Left cardiac atrium (tissue), 4 donors: Measurements from ENCODE around the gene GPR183. TPM values are rescaled to one million over a fixed set of nuclear protein-coding genes. Genes with fewer than 3 reads are reported as not detected.
A peak's percentile ranks its signal among the peaks of the same experiment; 100 is the strongest.

Experiments
- ATAC-seq, 2 donors: fragments of 200-7000 bp; cut with Tn5 transposase; one replicate each; pipeline ENCODE4 v1.9.1; 2020; ENCODE audit warnings: mild to moderate bottlenecking in 2 of 2, moderate library complexity in 2 of 2
- DNase-seq: peaks from one replicate; pipeline ENCODE4 v3.0.0-alpha.2; 2020
- intact Hi-C, 2 donors: fragments of 100-400 bp; cut with DNase I; formaldehyde crosslinking; loops; one replicate each; pipeline versions ENCODE4 v1.14.1 to v1.15.1; 2022 to 2023
- total RNA-seq, 2 donors: library from RNA; stranded (reverse); fragmentation: NEBNext Ultra II Directional; extraction: Animal tissue kit (Norgen Biotek cat#: 25700); gene quantifications; one replicate each; pipeline ENCODE4 v1.2.1, GENCODE V29; 2021
- donor health status: DM: no; HTN: yes; CAD: no.
- donor health status: DM: no; HTN: yes; CAD: no; lungs with severe emphysema.
- donor health status: DM: yes; HTN: yes; CAD: no.
- donor health status: Dilated cardiomyopathy.

The GPR183 gene
- total RNA-seq, 2 donors from 2014 or later: 6.0 to 14.8 TPM

DNA sequence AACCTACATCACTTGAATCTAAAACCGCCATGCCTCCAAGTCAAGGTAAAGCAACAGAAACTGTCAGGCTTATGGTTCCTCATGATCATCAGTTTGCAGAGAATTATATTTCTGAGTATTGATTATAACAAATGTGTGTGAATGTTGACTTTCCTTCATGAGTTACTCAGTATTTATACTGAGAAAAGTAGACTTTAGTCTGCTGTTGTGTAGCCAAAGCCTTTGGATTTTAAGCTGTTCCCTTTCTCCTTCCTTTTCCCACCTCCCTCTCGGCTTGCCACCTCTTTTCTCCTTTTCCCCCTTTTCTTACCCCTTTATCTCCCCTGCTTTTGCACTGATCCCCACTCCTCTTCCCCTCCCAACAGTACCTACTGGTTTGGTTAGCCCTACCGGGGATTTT, 28.4 kb downstream of the GPR183 start:
- ATAC-seq: no peak
- DNase-seq: no peak
- intact Hi-C loops: no loop called here

DNA sequence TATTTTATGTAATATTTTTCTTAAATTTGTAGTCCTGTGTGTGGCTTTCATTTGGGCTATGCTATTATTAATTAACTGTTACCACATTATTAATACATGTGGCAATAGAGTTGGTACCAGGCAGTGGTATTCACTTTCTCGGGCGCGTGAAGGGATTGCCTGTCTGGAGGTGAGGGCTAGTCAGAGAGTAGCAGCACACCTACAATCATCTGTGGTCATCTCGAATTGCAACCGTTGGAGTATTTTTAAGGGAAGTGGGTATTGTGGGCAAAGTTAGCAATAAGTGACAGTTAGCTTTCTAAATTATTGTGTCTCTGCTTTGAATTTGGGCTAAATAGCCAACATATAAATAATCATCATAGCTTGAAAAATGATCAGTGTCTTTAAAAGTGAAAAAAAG, 29.0 kb downstream of the GPR183 start:
- intact Hi-C loops: no loop called here
- DNase-seq: no peak
- no peak for ATAC-seq

DNA sequence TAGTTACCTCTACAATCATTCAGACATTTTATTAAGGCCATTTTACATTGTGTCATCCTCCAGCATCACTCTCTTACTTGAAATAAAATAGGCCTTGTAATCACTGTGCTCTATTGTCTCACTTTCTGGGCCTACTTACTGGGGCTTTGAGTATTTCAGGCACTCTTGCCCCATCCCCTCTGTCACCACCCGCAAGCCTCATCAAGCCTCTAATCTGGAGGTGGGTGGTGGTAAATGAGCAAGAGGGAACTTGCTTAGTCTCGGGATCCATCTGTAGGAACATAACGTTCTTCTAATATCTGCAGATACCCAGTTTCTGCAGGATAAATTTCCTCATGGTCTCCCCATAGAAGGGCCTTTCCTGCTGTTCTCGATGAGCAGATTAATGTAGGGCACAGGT, 29.6 kb downstream of the GPR183 start:
- intact Hi-C loops: no loop called here
- ATAC-seq (no peak), DNase-seq (no peak)

DNA sequence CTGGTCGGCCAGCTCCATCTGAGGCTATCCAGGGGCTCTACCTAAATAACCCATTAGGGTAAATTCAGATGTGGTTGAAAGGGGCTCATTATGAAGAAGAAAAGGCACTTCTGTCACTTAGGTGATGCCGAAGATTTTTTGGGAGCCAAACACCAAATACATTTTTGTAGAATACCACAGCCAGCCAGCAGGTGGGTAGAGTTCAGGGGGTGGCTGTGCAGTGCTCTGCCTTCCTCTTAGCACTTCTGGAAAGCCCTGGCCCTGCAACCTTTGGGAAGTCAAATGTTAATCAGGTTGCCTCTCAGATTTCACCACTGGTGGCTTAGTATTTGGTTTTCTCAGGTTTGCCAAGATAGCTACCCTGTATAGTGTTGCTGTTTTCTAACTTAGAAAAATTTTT, 30.5 kb downstream of the GPR183 start:
- intact Hi-C loops: no loop called here
- ATAC-seq (no peak), DNase-seq (no peak)

DNA sequence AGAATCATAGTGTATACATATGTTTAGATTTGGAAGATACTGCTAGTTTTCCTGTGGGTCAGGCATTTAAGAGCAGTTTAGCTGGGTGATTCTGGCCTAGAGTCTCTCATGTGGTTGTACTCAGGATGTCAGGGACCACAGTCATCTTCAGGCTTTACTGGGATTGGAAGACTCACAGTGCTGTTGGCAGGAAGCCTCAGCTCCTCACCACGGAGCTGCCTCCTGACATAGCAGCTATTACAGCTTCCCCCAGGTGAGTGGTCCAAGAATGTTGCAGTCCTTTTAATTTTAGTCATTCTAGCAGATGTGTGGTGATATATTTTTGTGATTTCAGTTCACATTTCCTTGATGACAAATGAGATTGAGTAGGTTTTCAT, 32.1 kb downstream of the GPR183 start:
- DNase-seq: no peak
- intact Hi-C loops: no loop called here
- ATAC-seq: peak in 1 of 2 donors; percentile 42

DNA sequence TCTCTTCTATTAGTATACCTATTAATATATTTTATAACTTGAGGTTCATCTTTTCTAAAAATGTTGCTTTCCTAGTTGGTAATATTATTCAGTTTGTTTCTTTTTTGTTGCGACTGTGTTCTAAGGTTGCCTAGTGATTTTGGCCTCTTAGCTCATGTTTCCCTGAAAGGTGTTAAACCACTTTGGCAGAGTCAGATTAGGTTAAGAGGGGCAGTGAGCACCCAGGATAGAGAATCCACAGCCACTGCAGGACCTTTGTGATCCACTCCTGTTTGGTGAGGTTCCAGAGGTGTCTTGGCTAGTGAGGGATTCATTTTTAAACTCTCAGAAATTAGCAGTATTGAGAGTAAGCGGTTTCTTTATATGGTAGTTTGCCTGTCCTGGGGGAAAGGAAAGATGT, 34.1 kb downstream of the GPR183 start:
- intact Hi-C loops: loop anchor here in 1 of 2 donors (5.0 kb wide), 1 partner anchor 94 kb away; no protein-coding TSS in a partner anchor
- peak; percentile 41 to 64 for ATAC-seq
- no peak for DNase-seq

DNA sequence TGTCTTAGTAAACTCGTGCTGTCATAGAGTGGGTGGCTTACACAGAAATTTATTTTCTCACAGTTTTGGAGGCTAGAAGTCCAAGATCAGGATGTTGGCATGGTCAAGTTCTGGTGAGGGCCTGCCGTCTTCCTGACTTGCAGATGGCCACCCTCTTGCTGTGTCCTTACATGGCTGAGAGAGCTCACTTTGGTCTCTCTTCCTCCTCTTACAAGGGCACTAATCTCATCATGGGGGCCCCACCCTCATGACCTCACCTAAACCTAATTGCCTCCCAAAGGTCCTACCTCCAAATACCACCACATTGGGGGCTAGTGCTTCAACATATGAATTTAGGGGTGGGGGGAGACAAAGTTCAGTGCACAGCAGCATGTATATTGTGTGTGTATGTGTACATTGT, 34.7 kb downstream of the GPR183 start:
- ATAC-seq (no peak), DNase-seq (no peak)
- intact Hi-C loops: loop anchor here in 1 of 2 donors (5.0 kb wide), 1 partner anchor 95 kb away; no protein-coding TSS in a partner anchor

DNA sequence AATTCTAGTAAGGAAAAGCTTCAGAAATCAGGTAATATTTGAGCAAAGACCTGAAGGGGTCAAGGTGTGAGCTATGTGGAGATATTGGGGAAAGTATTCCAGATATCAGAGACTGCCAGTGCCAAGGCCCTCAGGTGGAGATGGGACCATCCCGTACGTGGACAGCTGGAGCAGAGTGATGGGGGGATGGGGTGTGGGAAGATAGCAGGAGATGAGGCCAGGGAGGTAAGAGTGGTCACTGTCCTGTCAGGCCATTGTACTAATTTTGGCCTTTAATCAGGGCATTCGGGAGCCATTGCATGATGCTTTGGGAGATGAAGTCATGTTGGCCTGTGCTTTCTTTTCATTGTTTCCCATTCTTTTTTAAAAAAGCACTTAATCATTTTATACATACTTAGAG, 36.0 kb downstream of the GPR183 start:
- ATAC-seq (no peak), DNase-seq (no peak)
- intact Hi-C loops: loop anchor here in 1 of 2 donors (5.0 kb wide), 1 partner anchor 96 kb away; no protein-coding TSS in a partner anchor

DNA sequence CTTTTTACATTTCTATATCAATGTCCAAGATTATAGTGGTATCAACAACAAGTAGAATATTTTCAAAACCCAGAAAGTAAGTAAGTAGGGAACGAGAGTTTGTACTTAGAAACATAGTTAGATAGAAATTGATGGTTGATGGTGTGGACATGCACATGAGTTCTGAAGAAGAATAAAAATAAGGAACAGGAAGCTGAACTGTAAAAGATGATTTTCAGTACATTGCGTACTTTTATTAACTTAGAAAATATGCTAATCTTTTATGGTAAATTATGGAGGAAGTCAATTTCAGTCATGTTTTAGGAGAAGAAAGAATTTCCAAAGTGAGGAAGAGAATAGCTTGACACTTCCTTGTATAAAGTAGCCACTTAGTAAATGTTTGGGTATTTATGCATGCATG, 36.7 kb downstream of the GPR183 start:
- intact Hi-C loops: loop anchor here in 1 of 2 donors (5.0 kb wide), 1 partner anchor 97 kb away; no protein-coding TSS in a partner anchor
- ATAC-seq (no peak), DNase-seq (no peak)

DNA sequence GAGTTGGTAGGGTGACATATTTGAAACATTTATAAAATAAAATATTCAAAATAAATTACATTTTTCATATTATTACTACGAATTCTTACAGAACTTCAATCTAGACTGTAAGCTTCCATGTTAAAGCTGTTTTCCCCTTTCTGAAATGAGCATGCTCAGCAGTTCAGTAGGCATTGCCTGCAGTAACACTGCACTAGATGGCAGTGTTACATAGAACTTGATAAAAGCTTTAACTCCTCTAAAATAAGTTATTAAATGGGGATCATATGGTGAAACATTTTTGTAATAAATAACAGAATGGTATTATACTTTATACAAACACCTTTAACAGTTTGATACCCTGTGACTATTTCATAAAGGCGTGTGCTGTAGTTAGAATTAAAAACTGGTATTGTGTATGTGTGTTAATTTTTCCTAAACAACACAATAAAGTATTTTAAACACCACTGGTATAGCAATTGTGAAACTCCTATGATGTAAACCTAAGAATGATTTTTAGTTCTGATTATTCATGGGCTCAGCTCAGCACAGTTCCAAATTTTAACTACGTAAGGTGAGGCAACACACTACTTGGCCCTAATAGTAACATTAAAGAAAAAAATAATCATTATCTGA, 37.5 kb downstream of the GPR183 start:
- ATAC-seq (peak; percentile 64 to 73), DNase-seq (no peak)
- intact Hi-C loops: loop anchor here (1.0 to 5.0 kb wide), 3 partner anchors 98 to 168 kb away; no protein-coding TSS in a partner anchor

DNA sequence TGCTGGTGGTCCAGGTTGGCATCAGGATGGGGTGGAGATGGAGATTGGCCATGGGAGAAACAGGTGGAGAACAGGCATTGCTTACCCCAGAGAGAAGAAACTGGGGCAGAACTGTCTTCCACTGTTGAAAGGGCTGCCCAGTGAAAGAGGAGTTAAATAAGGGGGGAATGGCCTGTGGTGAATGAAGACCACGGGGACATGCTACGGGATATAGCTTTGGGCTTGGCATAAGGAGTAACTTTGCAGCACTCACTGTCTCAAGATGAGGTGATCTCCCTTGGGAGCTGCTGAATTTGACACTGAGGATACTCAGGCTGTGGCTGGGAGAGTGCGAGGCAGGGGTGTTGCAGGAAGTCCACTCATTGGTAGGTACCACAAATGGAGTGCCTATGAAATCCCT, 38.4 kb downstream of the GPR183 start:
- DNase-seq (no peak), ATAC-seq (no peak)
- intact Hi-C loops: loop anchor here (1.0 to 5.0 kb wide), 2 partner anchors 168 kb away; no protein-coding TSS in a partner anchor

DNA sequence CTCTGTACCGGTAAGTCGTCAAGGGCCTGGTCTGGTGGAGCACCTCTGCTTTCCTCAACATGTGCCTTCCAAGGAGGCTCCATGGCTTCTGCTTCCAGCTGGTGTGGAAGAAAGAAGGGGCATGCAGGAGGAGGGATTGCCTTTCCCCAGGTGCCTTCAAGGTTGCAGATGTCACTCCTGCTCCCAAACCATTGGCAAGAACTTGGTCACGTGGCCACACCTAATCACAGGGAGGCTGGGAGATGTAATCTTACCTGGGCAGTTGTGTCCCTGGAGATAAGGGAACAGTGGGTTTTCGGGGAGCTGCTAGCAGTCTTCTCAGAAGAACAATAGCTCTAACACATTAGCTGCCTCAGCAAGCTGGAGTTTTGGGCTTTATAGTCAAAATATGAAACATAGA, 39.3 kb downstream of the GPR183 start:
- DNase-seq: no peak
- intact Hi-C loops: loop anchor here in 1 of 2 donors (2.0 to 5.0 kb wide), 2 partner anchors 91 to 169 kb away; no protein-coding TSS in a partner anchor
- ATAC-seq: no peak

DNA sequence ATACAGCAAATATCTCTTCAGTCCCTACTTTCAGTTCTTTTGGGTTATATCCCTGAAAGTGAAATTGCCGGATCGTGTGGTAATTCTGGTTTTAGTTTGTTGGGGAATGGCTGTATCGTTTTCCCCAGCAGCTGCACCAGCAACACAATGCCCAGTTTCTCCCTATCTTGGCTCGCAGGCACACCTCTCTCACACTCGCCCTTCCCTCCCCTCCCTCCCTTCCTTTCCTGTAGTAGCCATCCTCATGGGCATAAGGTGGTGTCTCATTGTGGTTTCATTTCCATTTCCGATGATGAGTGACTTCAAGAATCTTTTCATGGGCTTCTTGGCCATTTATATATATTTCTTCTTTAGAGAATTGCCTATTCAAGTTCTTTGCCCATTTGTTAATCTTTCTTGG, 40.4 kb downstream of the GPR183 start:
- intact Hi-C loops: loop anchor here in 1 of 2 donors (2.0 to 5.0 kb wide), 2 partner anchors 90 to 170 kb away; no protein-coding TSS in a partner anchor
- DNase-seq (no peak), ATAC-seq (no peak)

DNA sequence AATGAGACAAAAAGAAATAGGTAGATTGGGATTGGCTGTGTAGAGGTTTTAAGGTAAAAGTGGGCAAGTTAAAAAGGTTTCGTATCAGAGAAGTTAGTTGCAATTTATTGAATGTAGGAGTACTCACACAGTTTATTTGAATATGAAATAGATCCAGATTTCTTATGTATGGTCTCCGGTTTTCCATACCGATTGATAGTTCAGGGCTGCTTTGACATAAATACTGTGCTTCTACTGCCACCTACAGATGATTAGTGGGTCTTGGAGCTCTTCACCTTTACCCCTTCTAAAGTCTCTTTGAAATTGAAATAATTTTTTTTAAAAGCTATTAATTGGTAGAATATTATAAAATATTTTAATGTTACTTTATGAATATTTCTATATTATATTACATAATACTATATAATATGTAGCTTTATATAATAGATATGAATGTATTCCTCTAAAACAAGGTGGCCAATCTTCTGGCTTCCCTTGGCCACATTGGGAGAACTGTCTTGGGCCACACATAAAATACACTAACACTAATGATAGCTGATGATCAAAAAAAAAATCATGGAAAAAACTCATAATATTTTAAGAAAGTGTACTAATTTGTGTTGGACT, 41.3 kb downstream of the GPR183 start:
- ATAC-seq (peak in 1 of 2 donors; percentile 39), DNase-seq (no peak)
- intact Hi-C loops: loop anchor here (2.0 to 5.0 kb wide), 2 partner anchors 89 to 171 kb away; no protein-coding TSS in a partner anchor

DNA sequence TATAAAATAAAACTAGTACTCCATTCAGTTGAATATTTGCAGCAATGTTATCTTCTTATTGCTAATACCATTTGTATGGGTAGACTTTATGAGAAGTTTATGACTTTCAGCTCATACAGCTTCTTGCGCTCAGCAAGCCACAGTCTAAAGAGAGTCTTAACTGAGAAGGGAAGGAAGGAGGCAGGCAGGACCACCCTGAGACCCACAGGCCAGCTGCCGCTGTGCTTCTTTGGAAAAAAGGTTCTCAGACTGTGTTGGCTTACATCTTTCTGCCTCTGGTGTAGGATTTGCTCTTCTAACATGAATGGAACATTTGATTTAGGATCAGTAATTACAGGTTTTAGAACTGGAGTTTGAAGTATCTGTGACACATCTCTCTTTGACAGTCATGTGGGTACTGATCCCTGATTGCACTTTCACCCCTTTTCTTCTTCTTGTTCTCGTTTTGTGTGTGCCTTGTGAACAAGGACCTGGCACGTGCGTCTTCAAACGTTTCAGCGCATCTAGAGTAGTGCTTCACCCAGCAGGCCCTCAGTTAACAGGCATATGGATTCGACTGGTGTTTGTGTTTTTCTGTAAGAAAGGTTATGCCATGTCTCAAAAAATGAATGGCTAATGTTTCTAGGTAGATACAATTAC, 41.9 kb downstream of the GPR183 start:
- intact Hi-C loops: loop anchor here (2.0 to 5.0 kb wide), 2 partner anchors 88 to 172 kb away; no protein-coding TSS in a partner anchor
- DNase-seq (no peak), ATAC-seq (no peak)

DNA sequence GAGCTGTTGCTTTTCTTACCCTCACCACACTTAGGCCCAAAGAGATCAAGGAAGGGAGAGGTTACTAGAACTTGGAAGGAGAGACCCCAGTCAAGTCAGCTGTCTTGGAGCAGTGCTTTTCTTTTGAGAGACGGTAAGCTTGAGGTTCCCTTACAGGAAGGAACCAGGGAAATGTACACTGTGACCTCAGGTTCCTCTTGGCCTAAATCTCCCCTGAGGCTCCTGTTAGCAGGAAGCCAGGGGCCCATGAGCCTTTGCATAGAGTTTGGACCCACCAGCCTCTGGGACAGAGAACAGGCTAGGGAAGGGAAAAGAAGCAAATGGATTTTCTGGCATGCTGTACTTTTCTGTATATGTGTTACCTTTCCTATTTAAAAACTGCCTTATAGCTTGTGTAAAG, 43.1 kb downstream of the GPR183 start:
- DNase-seq: no peak
- no peak for ATAC-seq
- intact Hi-C loops: loop anchor here in 1 of 2 donors (2.0 kb wide), 1 partner anchor 87 kb away; no protein-coding TSS in a partner anchor

DNA sequence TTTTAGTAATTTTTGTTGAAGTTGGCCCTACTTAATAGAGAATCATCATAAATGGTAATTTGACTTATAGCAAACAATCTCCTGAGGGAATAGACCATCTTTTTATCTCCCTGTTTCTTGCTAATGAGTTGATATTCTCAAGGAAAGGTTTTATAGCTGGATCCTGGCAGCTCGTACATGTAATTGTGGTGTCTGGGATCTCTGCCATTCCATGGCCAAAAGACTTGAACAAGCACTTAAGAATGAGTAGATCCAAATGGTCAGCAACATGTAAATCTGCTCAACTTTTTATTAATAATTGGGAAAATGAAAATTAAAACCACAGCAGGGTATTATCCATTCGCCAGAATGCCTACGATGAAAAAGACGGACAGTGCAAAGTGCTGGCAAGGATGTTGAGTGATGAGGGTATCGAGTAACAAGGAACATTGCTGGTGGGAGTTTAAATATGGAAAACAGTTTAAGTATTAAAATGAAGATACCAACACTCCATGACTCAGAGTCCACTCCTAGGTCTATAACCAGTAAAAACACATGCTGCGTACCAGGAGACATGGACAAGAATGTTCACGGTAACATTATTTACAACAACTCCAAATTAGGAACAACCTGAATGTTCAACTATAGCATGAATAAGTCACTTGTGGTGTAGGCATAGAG, 43.9 kb downstream of the GPR183 start:
- no peak for ATAC-seq
- DNase-seq: no peak
- intact Hi-C loops: no loop called here

DNA sequence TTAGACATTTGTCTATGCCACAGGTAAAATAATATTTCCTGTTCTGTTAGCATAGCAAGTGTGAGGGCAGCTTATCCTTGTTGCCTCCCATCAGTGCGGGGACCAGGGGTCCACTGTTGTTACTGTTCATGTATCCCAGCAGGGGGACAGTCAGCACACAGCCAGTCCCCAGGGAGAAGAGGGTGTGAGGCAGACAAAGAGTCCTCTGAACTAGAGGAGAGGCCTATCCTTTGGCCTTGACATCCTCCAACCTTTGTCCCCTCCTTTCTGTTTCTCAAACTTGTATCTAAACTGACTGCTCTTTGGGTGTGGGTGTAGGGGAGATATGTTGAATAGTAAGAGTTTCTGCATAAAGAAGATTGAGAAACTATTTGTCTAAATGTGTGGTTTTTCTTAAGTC, 46.1 kb downstream of the GPR183 start:
- ATAC-seq (no peak), DNase-seq (no peak)
- intact Hi-C loops: no loop called here

DNA sequence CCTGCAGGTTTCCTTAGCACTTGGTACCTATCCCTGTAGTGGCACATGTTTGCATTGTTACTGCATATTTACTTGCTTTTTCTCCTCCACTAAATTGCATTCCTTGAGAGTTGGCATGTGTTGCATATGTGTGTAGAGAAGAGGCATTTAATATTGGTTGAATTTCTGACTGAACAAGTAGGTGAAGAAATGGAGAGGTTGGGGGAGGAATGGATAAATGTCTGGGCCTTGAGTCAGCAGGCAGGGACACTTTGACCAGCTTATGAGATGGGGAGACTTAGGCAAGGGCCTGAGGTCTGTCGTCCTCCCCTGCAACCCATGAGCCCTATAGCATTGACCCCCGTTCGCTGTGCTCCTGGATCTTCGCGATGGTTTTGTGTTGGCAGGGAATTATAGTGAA, 47.0 kb downstream of the GPR183 start:
- no peak for ATAC-seq
- no peak for DNase-seq
- intact Hi-C loops: no loop called here
